ENCODE results near the gene DNTT.

- TF ChIP-seq CTCF (IDR thresholded peaks at IDR 0.05; ENCODE audit: low read depth, low read length) (no peak), MAX (IDR thresholded peaks at IDR 0.05; ENCODE audit: low read depth, low read length) (no peak)
These were observed 27.8 kb upstream of the DNTT start for GRCh38 chr10:96276426-96276825.

Measured in NB4 (cell line).